H1 (cell line): ENCODE results near the gene PRICKLE2. TPM values are rescaled to one million over a fixed set of nuclear protein-coding genes. Genes with fewer than 3 reads are reported as not detected.

Source experiments
- CTCF ChIA-PET: fragments of 300-600 bp; sonication (Branson Sonifier 250); formaldehyde crosslinking; loops from one replicate; lab custom pipeline; 2021; ENCODE audit not compliant: partially characterized antibody; lab: Charles Lee
- POLR2A ChIA-PET: fragments of 300-600 bp; sonication (Branson Sonifier 250); formaldehyde crosslinking; loops from one replicate; lab custom pipeline; 2021; ENCODE audit warnings: inconsistent platforms; ENCODE audit not compliant: partially characterized antibody; lab: Charles Lee
- DNase-seq, 2 experiments: peaks; one replicate each; pipeline versions ENCODE4 v3.0.0 to v3.0.0-alpha.2; 2010 to 2022; ENCODE audit warnings: low spot score in 2 of 2, low read depth in 1 of 2, mixed read lengths in 1 of 2
- FAIRE-seq: peaks from 2 replicates; lab custom pipeline; 2011; peaks lifted over from hg19 to GRCh38; lab: Jason Lieb, UNC
- H2AFZ ChIP-seq: 2 replicates; pipeline ENCODE4 v1.8.1; 2012; ENCODE audit warnings: low read length, inconsistent platforms
- H2AK5ac ChIP-seq: 2 replicates; pipeline ENCODE4 v1.6.1; 2013; ENCODE audit warnings: low read depth, low read length
- H2BK120ac ChIP-seq: replicated peaks from 2 replicates; pipeline ENCODE3; 2013; ENCODE audit warnings: low read depth, low read length, inconsistent platforms
- H2BK12ac ChIP-seq: 2 replicates; pipeline ENCODE4 v1.6.1; 2013; ENCODE audit warnings: low read depth, low read length
- H2BK15ac ChIP-seq: 2 replicates; pipeline ENCODE4 v1.6.1; 2013; ENCODE audit warnings: low read length
- H2BK20ac ChIP-seq: 2 replicates; pipeline ENCODE4 v1.6.1; 2013; ENCODE audit warnings: low read length
- H2BK5ac ChIP-seq: 2 replicates; pipeline ENCODE4 v1.6.1; 2013; ENCODE audit warnings: low read depth, low read length
- H3K14ac ChIP-seq: 2 replicates; pipeline ENCODE4 v1.6.1; 2013; ENCODE audit warnings: inconsistent platforms; ENCODE audit not compliant: insufficient read length
- H3K18ac ChIP-seq: 2 replicates; pipeline ENCODE4 v1.6.1; 2013; ENCODE audit warnings: low read length; ENCODE audit errors: extremely low read depth
- H3K23ac ChIP-seq: 2 replicates; pipeline ENCODE4 v1.6.1; 2013; ENCODE audit warnings: inconsistent platforms; ENCODE audit not compliant: insufficient read length
- H3K23me2 ChIP-seq: 2 replicates; pipeline ENCODE4 v1.6.1; 2013; ENCODE audit warnings: low read depth, low read length
- H3K27ac ChIP-seq: 2 replicates; pipeline ENCODE4 v1.6.1; 2011; ENCODE audit warnings: low read depth, low read length, inconsistent platforms
- H3K27me3 ChIP-seq, 4 experiments: replicated peaks in 1 of 4; 1 replicate in 1 of 4; 2 replicates in 3 of 4; pipeline versions ENCODE4 v1.6.1 to v1.8.1; 2011 to 2013; ENCODE audit warnings: low read length in 3 of 4, mild to moderate bottlenecking in 3 of 4, inconsistent platforms in 2 of 4, mixed read lengths in 2 of 4, moderate library complexity in 1 of 4; ENCODE audit not compliant: control insufficient read depth in 3 of 4, insufficient read depth in 3 of 4; ENCODE audit errors: extremely low read depth in 1 of 4
- H3K36me3 ChIP-seq, 4 experiments: 2 replicates each; pipeline versions ENCODE4 v1.6.1 to v1.8.1; 2011 to 2013; ENCODE audit warnings: mild to moderate bottlenecking in 4 of 4, low read length in 3 of 4, moderate library complexity in 2 of 4, control low read depth in 1 of 4, inconsistent platforms in 1 of 4; ENCODE audit not compliant: insufficient read depth in 4 of 4, control insufficient read depth in 2 of 4
- H3K4ac ChIP-seq: replicated peaks from 2 replicates; pipeline ENCODE3; 2013; ENCODE audit warnings: low read length, low read depth, mixed read lengths, inconsistent platforms; ENCODE audit not compliant: insufficient read length
- H3K4me1 ChIP-seq, 4 experiments: replicated peaks in 1 of 4; 1 replicate in 1 of 4; 2 replicates in 3 of 4; pipeline versions ENCODE4 v1.6.1 to v1.8.1; 2011 to 2013; ENCODE audit warnings: low read length in 3 of 4, inconsistent platforms in 2 of 4, mixed read lengths in 1 of 4; ENCODE audit not compliant: insufficient read depth in 4 of 4, control insufficient read depth in 3 of 4
- H3K4me2 ChIP-seq, 2 experiments: 2 replicates each; pipeline versions ENCODE4 v1.6.1 to v1.8.1; 2011 to 2013; ENCODE audit warnings: low read depth in 2 of 2, low read length in 2 of 2, control low read depth in 1 of 2, inconsistent platforms in 1 of 2, mild to moderate bottlenecking in 1 of 2; ENCODE audit not compliant: insufficient read depth in 1 of 2
- H3K4me3 ChIP-seq, 4 experiments: fragments of 200-600, 300-600 bp in 1 of 4; sonication (generic), shearing (Covaris generic), sonication (Bioruptor Twin) in 1 of 4; 2 replicates each; pipeline versions ENCODE4 v1.5.1 to v1.8.1; 2011 to 2016; ENCODE audit warnings: low read length in 4 of 4, low read depth in 3 of 4, control low read depth in 2 of 4, inconsistent platforms in 2 of 4, mild to moderate bottlenecking in 2 of 4, mixed read lengths in 1 of 4, moderate library complexity in 1 of 4; ENCODE audit not compliant: insufficient read depth in 2 of 4; ENCODE audit errors: extremely low read depth in 1 of 4
- H3K56ac ChIP-seq: replicated peaks from 2 replicates; pipeline ENCODE3; 2013; ENCODE audit warnings: low read depth, mild to moderate bottlenecking, mixed read lengths, low read length, inconsistent platforms; ENCODE audit not compliant: insufficient read length
- H3K79me1 ChIP-seq: 2 replicates; pipeline ENCODE4 v1.6.1; 2013; ENCODE audit warnings: low read depth, low read length, control low read depth
- H3K79me2 ChIP-seq, 2 experiments: 2 replicates each; pipeline versions ENCODE4 v1.6.1 to v1.8.1; 2012 to 2013; ENCODE audit warnings: low read length in 2 of 2, mild to moderate bottlenecking in 2 of 2, inconsistent platforms in 1 of 2; ENCODE audit not compliant: insufficient read depth in 2 of 2, control insufficient read depth in 1 of 2
- H3K9ac ChIP-seq, 4 experiments: replicated peaks in 1 of 4; 1 replicate in 1 of 4; 2 replicates in 3 of 4; pipeline versions ENCODE4 v1.6.1 to v1.8.1; 2011 to 2013; ENCODE audit warnings: low read depth in 3 of 4, low read length in 3 of 4, control low read depth in 2 of 4, mild to moderate bottlenecking in 2 of 4, moderate library complexity in 2 of 4, inconsistent platforms in 1 of 4; ENCODE audit errors: extremely low read depth in 1 of 4
- H3K9me3 ChIP-seq, 2 experiments: 2 replicates each; pipeline versions ENCODE4 v1.6.1 to v1.8.1; 2012 to 2013; ENCODE audit warnings: mild to moderate bottlenecking in 2 of 2, moderate library complexity in 2 of 2, control low read depth in 1 of 2, inconsistent platforms in 1 of 2, low read depth in 1 of 2, low read length in 1 of 2, mixed read lengths in 1 of 2; ENCODE audit not compliant: insufficient read depth in 2 of 2
- H4K20me1 ChIP-seq, 2 experiments: replicated peaks in 1 of 2; 2 replicates each; pipeline versions ENCODE3 to v1.8.1; 2011 to 2013; ENCODE audit warnings: inconsistent platforms in 2 of 2, low read length in 2 of 2, mild to moderate bottlenecking in 1 of 2; ENCODE audit not compliant: insufficient read depth in 2 of 2, control insufficient read depth in 1 of 2
- H4K5ac ChIP-seq: 2 replicates; pipeline ENCODE4 v1.6.1; 2013; ENCODE audit warnings: low read length, low read depth, mixed read lengths, inconsistent platforms; ENCODE audit not compliant: insufficient read length
- H4K8ac ChIP-seq: 2 replicates; pipeline ENCODE4 v1.8.0; 2013; ENCODE audit warnings: mild to moderate bottlenecking, moderate library complexity, low read length, inconsistent platforms; ENCODE audit not compliant: insufficient read depth; ENCODE audit errors: extremely low read depth
- H4K91ac ChIP-seq: replicated peaks from 2 replicates; pipeline ENCODE3; 2013; ENCODE audit warnings: low read length, mixed read lengths, inconsistent platforms; ENCODE audit not compliant: insufficient read length
- BCL11A ChIP-seq, 2 experiments: IDR thresholded peaks; one replicate each; pipeline ENCODE4 v1.6.1; 2011; ENCODE audit warnings: low read depth in 2 of 2, low read length in 2 of 2, mild to moderate bottlenecking in 2 of 2
- CBX5 ChIP-seq: fragments of 300-800, 300-1000 bp; sonication (generic); IDR thresholded peaks from 2 replicates; pipeline ENCODE4 v1.7.1; 2016; ENCODE audit warnings: antibody characterized with exemption, low read length, low read depth
- CEBPB ChIP-seq: IDR thresholded peaks from 2 replicates; pipeline ENCODE4 v1.6.1; 2012; ENCODE audit warnings: low read depth, low read length
- CHD1 ChIP-seq: IDR thresholded peaks from 2 replicates; pipeline ENCODE4 v1.6.1; 2012; ENCODE audit warnings: low read depth, low read length, improper control_type of control experiment
- CTBP2 ChIP-seq: IDR thresholded peaks from 2 replicates; pipeline ENCODE4 v1.7.0; 2011; ENCODE audit warnings: borderline replicate concordance, mild to moderate bottlenecking, moderate library complexity, mixed read lengths, low read length; ENCODE audit not compliant: insufficient read depth, insufficient read length
- FOSL1 ChIP-seq: IDR thresholded peaks from 2 replicates; pipeline ENCODE4 v1.6.1; 2011; ENCODE audit warnings: mild to moderate bottlenecking, low read depth, low read length, moderate library complexity; ENCODE audit not compliant: insufficient read depth
- KDM1A ChIP-seq: fragments of 200-600, 300-600 bp; sonication (generic); IDR thresholded peaks from 2 replicates; pipeline ENCODE4 v1.7.1; 2016; ENCODE audit warnings: mild to moderate bottlenecking, low read length, borderline replicate concordance
- KDM4A ChIP-seq: IDR thresholded peaks from one replicate; pipeline ENCODE4 v1.7.1; 2012; ENCODE audit warnings: low read depth, mild to moderate bottlenecking, moderate library complexity, low read length, inconsistent platforms; ENCODE audit not compliant: severe bottlenecking
- KDM5A ChIP-seq: fragments of 200-600 bp; IDR thresholded peaks from 2 replicates; pipeline ENCODE4 v1.7.1; 2012; ENCODE audit warnings: mild to moderate bottlenecking, low read length, inconsistent platforms, mixed read lengths
- RNF2 ChIP-seq: fragments of 200-900, 300-1000 bp; sonication (generic); IDR thresholded peaks from 2 replicates; pipeline ENCODE4 v1.7.1; 2016; ENCODE audit warnings: borderline replicate concordance, low read depth, mild to moderate bottlenecking, antibody characterized with exemption, low read length; ENCODE audit not compliant: poor library complexity, severe bottlenecking; ENCODE audit errors: missing control alignments
- SP1 ChIP-seq: IDR thresholded peaks from 2 replicates; pipeline ENCODE4 v1.6.1; 2011; ENCODE audit warnings: low read depth, low read length
- TAF1 ChIP-seq: IDR thresholded peaks from 2 replicates; pipeline ENCODE4 v1.6.1; 2011; ENCODE audit warnings: mild to moderate bottlenecking, low read depth, low read length
- TAF7 ChIP-seq: optimal IDR thresholded peaks from 2 replicates; pipeline ENCODE3; 2011; ENCODE audit warnings: low read depth, mild to moderate bottlenecking, inconsistent platforms, low read length, moderate library complexity, borderline replicate concordance
- ZNF274 ChIP-seq: IDR thresholded peaks from 2 replicates; pipeline ENCODE4 v1.7.0; 2012; ENCODE audit warnings: low read length, borderline replicate concordance; ENCODE audit errors: extremely low read depth
- WGBS, 2 experiments: shearing (Covaris generic) in 1 of 2; methylation state at CpG; one replicate each; pipeline versions ENCODE4 v1.1.6 to v1.1.7; 2013 to 2015; ENCODE audit warnings: low lambda C conversion rate in 2 of 2, mixed read lengths in 2 of 2, inconsistent platforms in 1 of 2, low coverage in 1 of 2, missing lambda C conversion rate in 1 of 2; ENCODE audit not compliant: insufficient replicate concordance in 2 of 2, insufficient coverage in 1 of 2, insufficient read length in 1 of 2; ENCODE audit errors: extremely low coverage in 1 of 2, missing lambda C conversion rate in 1 of 2; 5-methylcytosine and 5-hydroxymethylcytosine counted together
- polyA plus RNA-seq, 7 experiments: library from polyadenylated mRNA; depleted of rRNA in 3 of 7; stranded (reverse) in 5 of 7; unstranded in 2 of 7; fragments of >200 nt in 5 of 7; fragments of 200-250 nt in 2 of 7; gene quantifications; 1 replicate in 5 of 7; 2 replicates in 1 of 7; 4 replicates in 1 of 7; pipeline versions ENCODE4 v1.2.1 to v1.2.3, GENCODE V29; 2011 to 2013; ENCODE audit warnings: missing spikeins in 2 of 7, mixed read lengths in 2 of 7
- total RNA-seq: library from RNA; stranded (reverse); fragmentation: NEBNext Ultra II Directional; extraction: Animal tissue kit (Norgen Biotek cat#: 25700); gene quantifications from 2 replicates; pipeline ENCODE4 v1.2.1, GENCODE V29; 2021

PRICKLE2 gene
- total and polyA plus RNA-seq, 2 of the 8 experiments (the other 6 are each of a cell fraction or from before 2014, with no cell fraction given): 2.9 to 8.0 TPM

GRCh38 chr3:64242435-64242834 lies 17.2 kb upstream of the PRICKLE2 start:
- H3K27me3 ChIP-seq: no peaks in the 10 kb centered on the region
- FAIRE-seq (no peak), DNase-seq (no peak)
- H3K4me2 ChIP-seq: no peak overlapping the region
- H3K9me3 ChIP-seq: peaks cover 3 to 6% of the 10 kb centered on the region in 2 experiments; a peak in 2 of 4 replicates
- H4K8ac ChIP-seq: no peak overlapping the region
- H3K79me2 ChIP-seq: no peaks in the 10 kb centered on the region
- no peaks in the 10 kb centered on the region for H3K79me1 ChIP-seq
- 0 out of 2 replicates have a peak overlapping the region, but pooled peaks have one; percentile 27 for H2BK20ac ChIP-seq
- no peak overlapping the region for H3K4me3 ChIP-seq
- H2BK12ac ChIP-seq: no peak overlapping the region
- H3K4ac ChIP-seq: no peak overlapping the region
- peaks cover 0 to 5% (median 0%) of the 10 kb centered on the region in 4 experiments; a peak in 1 of 8 replicates for H3K36me3 ChIP-seq
- no peak overlapping the region for H2BK120ac ChIP-seq
- H3K23ac ChIP-seq: no peak overlapping the region
- no peak overlapping the region for H4K91ac ChIP-seq
- H4K20me1 ChIP-seq: peaks cover 0 to 1% of the 10 kb centered on the region in 2 experiments
- H3K9ac ChIP-seq: no peak overlapping the region
- H3K27ac ChIP-seq: no peak overlapping the region
- POLR2A ChIA-PET: no interaction called here
- H2AFZ ChIP-seq: no peak overlapping the region
- CTCF ChIA-PET: interaction anchor here (0.8 to 4.4 kb wide), 5 partner anchors 9 to 254 kb away, joined by 3 to 22 read pairs (median 4); no protein-coding TSS in a partner anchor
- no peak overlapping the region for H3K14ac ChIP-seq
- H3K4me1 ChIP-seq: peaks cover 3 to 9% (median 4%) of the 10 kb centered on the region in 4 experiments
- 85% methylated on average over 2 of the region's 2 CpGs; no CpG with 5 or more reads in 1 of the 2 experiments for WGBS, 2 experiments
- no peak overlapping the region for H2BK5ac ChIP-seq
- no peak overlapping the region for H3K56ac ChIP-seq
- H3K18ac ChIP-seq: no peak overlapping the region
- H2AK5ac ChIP-seq: no peak overlapping the region
- no peak overlapping the region for H4K5ac ChIP-seq
- 0 out of 2 replicates have a peak overlapping the region, but pooled peaks have one; percentile 22 for H2BK15ac ChIP-seq
- no peaks in the 10 kb centered on the region; the same call in 1 of the 2 replicates for H3K23me2 ChIP-seq
- TF ChIP-seq CTBP2 (no peak), CHD1 (no peak), TAF7 (no peak), RNF2 (no peak), CBX5 (no peak), CEBPB (no peak), TAF1 (no peak), SP1 (no peak), KDM5A (no peak), KDM4A (no peak), BCL11A (IDR thresholded peaks at IDR 0.05; ENCODE audit: low read depth in 2 of 2, low read length in 2 of 2) (no peak), ZNF274 (no peak), FOSL1 (no peak), KDM1A (no peak)
